ENCODE data around the gene WDHD1.
"Not testable (repeated sequence)": the region's sequence is repeated elsewhere in the genome, so short reads cannot be mapped to it uniquely, and the experiment has no call there.

The WDHD1 gene

DNA sequence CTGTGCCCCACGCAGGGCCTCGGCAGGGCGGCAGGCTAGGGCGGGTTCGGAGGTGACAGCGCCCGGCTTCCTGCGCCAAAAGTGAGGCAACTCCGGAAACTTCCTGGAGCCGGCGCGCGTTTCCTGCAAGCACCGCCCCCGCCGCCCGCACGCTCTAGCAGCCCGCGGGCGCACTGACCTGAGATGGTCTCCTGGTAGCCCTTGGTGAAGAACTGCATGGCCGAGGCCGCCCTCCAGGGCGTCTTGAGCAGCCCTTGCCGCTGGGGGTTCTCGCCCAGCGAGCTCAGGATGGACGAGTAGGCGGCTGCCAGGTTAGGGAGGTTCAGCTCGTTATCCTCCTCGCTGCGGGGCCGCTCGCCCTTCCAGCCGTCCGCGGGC lies 124.8 kb downstream of the WDHD1 start:
- no peak for FAIRE-seq

DNA sequence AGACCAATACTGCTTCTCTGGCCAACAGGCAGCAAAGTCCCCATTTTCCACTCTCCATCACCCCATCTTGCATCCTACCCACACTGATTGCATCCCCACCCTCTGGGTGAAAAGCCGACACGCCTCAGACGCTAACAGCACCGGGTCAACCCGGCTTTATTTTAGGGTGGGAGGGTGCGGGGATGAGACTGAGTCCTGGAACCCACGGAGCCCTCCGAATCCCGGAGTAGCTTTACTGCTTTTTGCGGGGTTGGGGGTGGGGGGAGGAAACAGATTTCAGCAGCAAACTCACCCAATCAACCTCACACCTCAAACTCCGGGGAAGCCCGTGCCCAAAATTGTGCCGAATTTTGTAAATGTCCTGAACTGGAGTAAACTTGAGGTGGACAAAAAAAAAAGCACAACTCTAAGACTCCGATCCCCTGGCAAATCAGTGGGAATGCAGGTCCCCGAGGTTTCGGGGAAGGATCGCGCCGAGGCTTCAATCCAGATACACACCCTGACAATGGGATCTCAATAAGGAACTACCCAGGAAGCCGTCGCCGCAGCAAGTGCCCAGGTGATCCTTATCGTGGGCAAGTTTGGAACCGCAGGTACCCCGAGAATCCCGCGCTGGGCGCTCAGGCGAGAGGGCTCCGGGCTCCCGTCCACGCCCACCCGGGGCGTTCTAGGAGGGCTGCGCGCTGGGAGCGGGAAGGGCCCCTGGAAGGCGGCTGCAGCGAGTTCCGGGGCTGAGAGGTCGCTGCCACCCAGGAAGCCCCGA lies 125.3 kb downstream of the WDHD1 start:
- FAIRE-seq, result no peak

DNA sequence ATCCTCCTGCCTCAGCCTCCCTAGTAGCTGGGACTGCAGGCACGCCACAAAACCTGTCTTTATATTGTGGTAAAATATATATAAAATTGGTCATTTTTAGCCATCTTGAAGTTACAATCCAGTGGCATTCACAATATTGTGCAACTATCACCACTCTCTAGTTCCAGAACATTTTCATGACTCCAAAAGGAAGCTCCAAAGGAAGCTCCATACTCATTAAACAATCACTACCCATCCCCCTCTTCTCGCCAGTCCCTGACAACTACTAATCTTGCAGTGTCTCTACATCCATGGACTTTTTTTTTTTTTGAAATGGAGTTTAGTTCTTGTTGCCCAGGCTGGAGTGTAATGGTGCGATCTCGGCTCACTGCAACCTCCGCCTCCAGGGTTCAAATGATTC lies 127.3 kb downstream of the WDHD1 start:
- FAIRE-seq, result no peak

DNA sequence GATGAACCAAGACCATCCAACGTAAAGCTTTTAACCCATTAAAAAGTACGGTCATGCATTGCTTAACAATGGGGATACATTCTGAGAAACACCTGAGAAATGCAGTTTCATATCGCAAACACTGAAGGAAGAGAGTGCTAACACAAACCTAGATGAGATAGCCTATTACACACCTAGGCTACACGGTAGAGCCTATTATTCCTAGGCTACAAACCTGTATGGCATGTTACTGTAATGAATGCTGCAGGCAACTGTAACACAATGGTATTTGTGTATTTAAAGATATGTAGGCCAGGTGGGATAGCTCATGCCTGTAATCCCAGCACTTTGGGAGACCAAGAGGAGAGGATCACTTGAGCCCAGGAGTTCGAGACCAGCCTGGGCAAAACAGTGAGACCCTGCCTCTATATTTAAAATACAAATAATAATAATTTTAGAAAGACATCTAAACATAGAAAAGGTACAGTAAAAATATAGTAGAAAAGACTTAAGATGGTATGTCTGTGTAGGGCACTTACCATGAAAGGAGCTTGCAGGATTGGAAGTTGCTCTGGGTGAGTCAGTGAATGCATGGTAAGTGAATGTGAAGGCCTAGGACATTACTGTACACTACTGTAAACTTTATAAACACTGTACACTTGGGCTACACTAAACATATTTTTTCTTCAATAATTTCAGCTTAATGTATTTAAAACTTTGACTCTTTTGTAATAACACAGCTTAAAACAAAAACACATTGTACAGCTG lies 128.9 kb downstream of the WDHD1 start:
- FAIRE-seq, result not testable (repeated sequence)

DNA sequence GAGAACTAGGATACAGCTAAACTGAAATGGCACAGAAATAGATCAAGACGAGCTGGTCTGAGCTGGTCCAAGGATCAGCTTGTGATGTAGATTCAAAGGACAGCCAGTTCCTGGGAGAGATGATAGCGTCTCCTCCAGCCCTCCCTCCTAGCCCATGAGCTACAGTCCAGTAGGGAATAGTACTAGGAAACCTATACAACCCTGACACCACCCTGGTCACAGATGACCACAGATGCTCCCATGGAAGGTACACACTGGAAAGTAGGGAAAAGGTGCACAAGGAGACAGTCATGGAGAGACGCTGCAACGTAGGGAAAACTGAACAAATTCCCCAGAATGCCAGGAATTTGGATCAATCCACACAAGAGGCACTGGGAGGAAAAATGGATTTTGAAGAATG lies 131.2 kb downstream of the WDHD1 start:
- no peak for FAIRE-seq

DNA sequence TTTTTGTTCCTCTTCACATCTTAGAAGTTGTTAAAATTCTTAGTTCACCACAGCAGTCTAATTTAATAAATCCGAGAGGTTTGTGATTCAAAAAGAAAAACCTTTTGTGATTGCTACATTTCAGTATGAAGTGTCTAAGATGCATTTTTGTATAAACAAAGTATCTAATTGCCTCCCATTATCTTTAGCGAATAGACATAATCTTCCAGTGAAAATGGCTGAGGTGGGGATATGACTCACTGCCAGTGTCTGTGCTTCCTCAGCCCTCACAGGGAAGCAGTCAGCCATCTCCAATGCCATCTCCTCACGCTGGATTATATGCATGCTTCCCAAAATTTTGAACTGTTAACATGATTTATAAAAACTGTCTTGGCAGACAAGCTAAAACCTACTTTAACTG lies 131.9 kb downstream of the WDHD1 start:
- FAIRE-seq, result no peak

DNA sequence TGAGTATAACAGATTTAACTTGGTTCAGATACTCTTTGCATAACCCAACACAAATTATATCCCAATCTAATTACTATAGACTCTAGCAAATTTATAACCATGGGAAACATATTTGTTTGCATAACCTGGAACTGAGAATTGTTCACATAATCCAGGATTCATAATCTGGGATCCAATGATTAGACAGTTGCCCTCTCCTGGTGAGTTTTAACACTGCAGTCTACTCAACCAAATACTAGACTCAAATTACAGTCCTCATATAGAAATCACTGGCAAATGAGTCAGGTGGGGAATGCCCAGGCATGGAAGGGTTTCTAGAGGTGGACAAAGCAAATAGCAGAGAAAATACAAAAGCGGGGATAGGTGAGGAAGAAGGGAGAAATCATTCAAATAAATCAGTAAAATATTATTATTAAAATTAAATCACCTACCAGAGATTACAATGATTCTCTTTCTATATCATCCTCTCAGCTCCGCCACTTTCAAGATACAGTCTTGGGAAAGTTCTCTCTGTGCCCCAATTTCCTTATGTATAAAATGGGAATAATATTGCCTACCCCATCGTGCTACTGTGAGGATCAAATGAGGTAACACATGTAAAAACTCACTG lies 133.6 kb downstream of the WDHD1 start:
- peak; percentile 71 for FAIRE-seq

DNA sequence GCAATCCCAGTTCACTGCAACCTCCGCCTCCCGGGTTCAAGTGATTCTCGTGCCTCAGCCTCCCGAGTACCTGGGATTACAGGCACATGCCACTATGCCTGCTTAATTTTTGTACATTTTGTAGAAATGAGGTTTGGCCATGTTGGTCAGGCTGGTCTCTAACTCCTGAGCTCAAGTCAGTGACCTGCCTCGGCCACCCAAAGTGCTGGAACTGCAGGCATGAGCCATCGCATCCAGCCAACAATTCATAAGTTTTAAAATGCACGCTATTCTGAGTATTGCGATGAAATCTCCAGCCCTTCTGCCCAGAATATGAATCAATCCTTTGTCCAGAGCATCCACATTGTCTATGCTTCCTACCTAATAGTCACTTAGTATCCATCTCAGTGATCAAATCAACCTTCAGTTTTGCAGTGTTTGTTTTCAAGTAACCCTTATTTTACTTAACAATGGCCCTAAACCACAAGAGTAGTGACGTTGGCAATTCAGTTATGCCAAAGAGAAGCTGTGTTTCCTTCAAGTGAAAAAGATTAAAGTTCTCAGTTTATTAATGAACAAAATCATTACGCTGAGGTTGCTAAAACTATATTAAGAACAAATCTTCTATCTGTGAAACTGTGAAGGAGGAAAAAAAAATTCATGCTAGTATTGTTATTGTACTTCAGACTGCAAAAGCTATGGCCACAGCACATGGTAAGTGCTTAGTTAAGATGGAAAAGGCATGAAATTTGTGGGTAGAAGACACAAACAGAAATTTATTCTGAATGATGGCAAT lies 135.2 kb downstream of the WDHD1 start:
- no peak for FAIRE-seq

DNA sequence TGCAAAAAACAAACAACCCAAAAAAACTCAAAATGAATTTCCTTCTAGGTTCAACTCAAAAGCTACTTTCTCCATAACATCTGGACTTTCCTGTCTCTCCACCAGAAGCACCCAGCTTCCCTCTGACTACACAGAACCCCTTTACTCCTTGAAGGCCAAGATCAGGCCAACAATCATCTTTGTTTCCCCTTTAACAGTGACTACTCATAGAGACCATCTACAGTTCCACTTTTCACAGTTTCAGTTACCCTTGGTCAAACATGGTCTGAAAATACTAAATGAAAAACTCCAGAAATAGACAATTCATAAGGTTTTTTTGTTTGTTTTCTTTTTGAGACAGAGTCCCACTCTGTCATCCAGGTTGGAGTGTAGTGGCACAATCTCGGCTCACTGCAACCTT lies 136.1 kb downstream of the WDHD1 start:
- FAIRE-seq, result no peak

DNA sequence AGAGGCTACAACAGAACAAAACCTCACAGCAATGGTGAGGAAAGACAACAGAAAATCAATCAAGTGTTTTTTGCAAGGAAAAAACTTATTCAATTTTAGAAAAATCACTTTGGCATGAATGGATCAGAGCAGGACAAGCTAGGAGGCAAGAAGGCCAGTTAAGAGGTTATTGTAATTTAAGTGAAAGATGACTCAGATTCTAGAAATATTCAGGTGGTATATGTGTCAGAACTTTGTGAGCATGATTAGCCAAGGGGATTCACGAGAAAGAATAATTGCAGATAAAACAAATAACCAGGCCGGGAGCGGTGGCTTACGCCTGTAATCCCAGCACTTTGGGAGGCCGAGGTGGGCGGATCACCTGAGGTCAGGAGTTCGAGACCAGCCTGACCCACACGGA lies 137.0 kb downstream of the WDHD1 start:
- no peak for FAIRE-seq
